Gastroesophageal sphincter (tissue), 3 donors: Measurements from ENCODE around the gene MRPL14.

Source experiments
- CTCF ChIP-seq, 4 experiments: fragments of 200-600 bp in 2 of 4; fragments of 450-650 bp in 2 of 4; sonication (generic) in 1 of 4; IDR thresholded peaks; one replicate each; pipeline ENCODE4 v1.5.1; 2017 to 2019; ENCODE audit warnings: antibody characterized with exemption in 4 of 4, mild to moderate bottlenecking in 2 of 4, moderate library complexity in 2 of 4
- EP300 ChIP-seq: sonication (generic); formaldehyde crosslinking; IDR thresholded peaks from one replicate; pipeline ENCODE4 v1.6.1; 2017; ENCODE audit warnings: antibody characterized with exemption, mild to moderate bottlenecking
- POLR2AphosphoS5 ChIP-seq: sonication (generic); formaldehyde crosslinking; IDR thresholded peaks from one replicate; pipeline ENCODE4 v1.6.1; 2017; ENCODE audit warnings: antibody characterized with exemption

GRCh38 chr6:44146685-44147084, 19.4 kb upstream of the MRPL14 start:
- TF ChIP-seq CTCF (IDR thresholded peaks at IDR 0.05) (no peak), EP300 (no peak), POLR2AphosphoS5 (no peak)
